ENCODE results near the gene ZFP57. TPM values are rescaled to one million over a fixed set of nuclear protein-coding genes. Genes with fewer than 3 reads are reported as not detected.

The ZFP57 gene
- total RNA-seq, 4 donors from 2014 or later, result 0.66 TPM; not detected in 3

- no peak for DNase-seq (ENCODE audit: low spot score in 2 of 2)
- TF ChIP-seq CTCF (IDR thresholded peaks at IDR 0.05) (no peak), EP300 (IDR thresholded peaks at IDR 0.05) (no peak), POLR2A (IDR thresholded peaks at IDR 0.05) (no peak)
- Histone ChIP-seq H3K4me1 (peaks cover 0 to 22% (median 10%) of the 10 kb centered on the region in 4 donors), H3K4me3 (no peak overlapping the region), H3K27me3 (no peaks in the 10 kb centered on the region), H3K9me3 (no peaks in the 10 kb centered on the region), H3K36me3 (peaks cover 0 to 32% (median 0%) of the 10 kb centered on the region in 3 donors), H3K27ac (no peak overlapping the region)
- 67 to 73% methylated on average over 2 of the region's 2 CpGs for WGBS, 2 donors
These were observed 46.7 kb upstream of the ZFP57 start for GRCh38 chr6:29727637-29728036.

- Histone ChIP-seq H3K9me3 (no peaks in the 10 kb centered on the region), H3K4me1 (peaks cover 0 to 22% (median 10%) of the 10 kb centered on the region in 4 donors), H3K4me3 (no peak overlapping the region), H3K27me3 (no peaks in the 10 kb centered on the region), H3K27ac (no peak overlapping the region), H3K36me3 (peaks cover 0 to 32% (median 0%) of the 10 kb centered on the region in 3 donors)
- DNase-seq (ENCODE audit: low spot score in 2 of 2), result no peak
- WGBS, 2 donors, result 83 to 91% methylated on average over 9 of the region's 9 CpGs
- TF ChIP-seq CTCF (IDR thresholded peaks at IDR 0.05) (no peak), POLR2A (IDR thresholded peaks at IDR 0.05) (no peak), EP300 (IDR thresholded peaks at IDR 0.05) (no peak)
These were observed 45.7 kb upstream of the ZFP57 start for GRCh38 chr6:29726571-29727194.

DNA sequence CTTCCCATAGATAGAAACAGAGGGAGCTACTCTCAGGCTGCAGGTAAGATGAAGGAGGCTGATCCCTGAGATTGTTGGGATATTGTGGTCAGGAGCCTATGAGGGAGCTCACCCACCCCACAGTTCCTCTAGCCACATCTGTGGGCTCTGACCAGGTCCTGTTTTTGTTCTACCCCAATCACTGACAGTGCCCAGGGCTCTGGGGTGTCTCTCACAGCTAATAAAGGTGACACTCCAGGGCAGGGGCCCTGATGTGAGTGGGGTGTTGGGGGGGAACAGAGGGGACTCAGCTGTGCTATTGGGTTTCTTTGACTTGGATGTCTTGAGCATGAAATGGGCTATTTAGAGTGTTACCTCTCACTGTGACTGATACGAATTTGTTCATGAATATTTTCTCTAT, 45.0 kb upstream of the ZFP57 start:
- H3K4me3 ChIP-seq, result no peak overlapping the region
- no peak for DNase-seq (ENCODE audit: low spot score in 2 of 2)
- WGBS, 2 donors, result 79 to 85% methylated on average over 1 of the region's 1 CpG
- H3K9me3 ChIP-seq, result no peaks in the 10 kb centered on the region
- peaks cover 0 to 32% (median 0%) of the 10 kb centered on the region in 3 donors for H3K36me3 ChIP-seq
- peaks cover 0 to 22% (median 10%) of the 10 kb centered on the region in 4 donors for H3K4me1 ChIP-seq
- TF ChIP-seq POLR2A (IDR thresholded peaks at IDR 0.05) (no peak), CTCF (IDR thresholded peaks at IDR 0.05) (no peak), EP300 (IDR thresholded peaks at IDR 0.05) (no peak)
- H3K27ac ChIP-seq, result no peak overlapping the region
- no peaks in the 10 kb centered on the region for H3K27me3 ChIP-seq

GRCh38 chr6:29724937-29725869, 44.3 kb upstream of the ZFP57 start:
- no peaks in the 10 kb centered on the region for H3K27me3 ChIP-seq
- WGBS, 2 donors, result 89 to 94% methylated on average over 11 of the region's 11 CpGs
- H3K9me3 ChIP-seq, result no peaks in the 10 kb centered on the region
- H3K27ac ChIP-seq, result no peak overlapping the region
- DNase-seq (ENCODE audit: low spot score in 2 of 2), result no peak
- H3K4me1 ChIP-seq, result peaks cover 0 to 22% (median 10%) of the 10 kb centered on the region in 4 donors
- H3K4me3 ChIP-seq, result no peak overlapping the region
- TF ChIP-seq CTCF (IDR thresholded peaks at IDR 0.05), result no peak
- no peak for TF ChIP-seq POLR2A (IDR thresholded peaks at IDR 0.05)
- no peak for TF ChIP-seq EP300 (IDR thresholded peaks at IDR 0.05)
- H3K36me3 ChIP-seq, result peaks cover 0 to 32% (median 0%) of the 10 kb centered on the region in 3 donors

All from tibial nerve (tissue), 4 donors.